Stimulated activated CD4-positive, alpha-beta T cell treated with anti-CD3 and anti-CD28 coated beads, Interleukin-15, amount 100 ng/mL, for 48 hours (primary cell): Measurements from ENCODE around the gene E2F4.
A peak's percentile ranks its signal among the peaks of the same experiment; 100 is the strongest.

Experiments used
- DNase-seq, 2 donors: peaks; one replicate each; pipeline ENCODE4 v3.0.0-alpha.2; 2020; ENCODE audit warnings: low read depth in 2 of 2

The E2F4 gene

GRCh38 chr16:67208154-67208896, 16.4 kb downstream of the E2F4 start:
- no peak for DNase-seq

GRCh38 chr16:67209565-67209964, 17.6 kb downstream of the E2F4 start:
- no peak for DNase-seq

GRCh38 chr16:67210069-67210937, 18.3 kb downstream of the E2F4 start:
- no peak for DNase-seq

- DNase-seq = no peak
These were observed 19.7 kb downstream of the E2F4 start for GRCh38 chr16:67211674-67212073.

GRCh38 chr16:67212766-67213165, 20.8 kb downstream of the E2F4 start:
- DNase-seq = no peak

DNA sequence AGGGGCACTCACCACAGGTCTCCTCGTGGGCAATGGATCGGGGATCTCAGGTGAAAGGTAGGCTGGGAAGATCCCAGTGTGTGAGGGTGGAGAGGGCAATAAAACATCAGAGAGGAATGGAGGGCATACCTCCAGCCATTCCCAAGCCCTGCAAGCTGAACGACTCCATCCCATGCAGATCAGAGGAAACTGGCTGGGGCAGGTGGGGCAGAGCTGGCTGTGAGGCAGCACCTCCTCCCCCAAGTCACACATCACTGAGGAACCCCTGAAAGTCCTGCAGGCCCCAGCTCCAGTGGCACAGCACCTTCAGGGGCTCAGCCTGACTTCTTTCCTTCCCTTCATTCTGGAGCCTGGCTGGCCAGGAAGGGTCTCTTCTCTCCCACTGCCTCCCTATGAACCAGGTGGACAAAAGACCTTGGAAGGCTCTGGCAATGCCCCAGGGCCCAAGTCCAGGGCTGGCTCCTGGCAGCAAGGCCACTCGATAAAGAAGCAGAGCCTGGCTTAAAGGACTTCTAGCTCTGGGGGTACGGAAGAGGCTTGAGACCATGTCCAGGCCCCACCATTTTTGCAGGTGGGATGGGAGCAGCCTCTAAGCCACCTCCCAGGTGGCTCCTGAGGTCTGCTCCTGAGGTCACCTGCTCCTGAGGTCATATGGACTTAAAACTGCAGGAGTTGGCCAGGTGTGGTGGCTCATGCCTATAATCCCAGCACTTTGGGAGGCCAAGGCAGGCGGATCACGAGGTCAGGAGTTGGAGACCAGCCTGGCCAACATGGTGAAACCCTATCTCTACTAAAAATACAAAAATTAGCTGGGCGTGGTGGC, 21.5 kb downstream of the E2F4 start:
- no peak for DNase-seq

- DNase-seq = no peak
These were observed 23.8 kb downstream of the E2F4 start for GRCh38 chr16:67215706-67216105.

DNA sequence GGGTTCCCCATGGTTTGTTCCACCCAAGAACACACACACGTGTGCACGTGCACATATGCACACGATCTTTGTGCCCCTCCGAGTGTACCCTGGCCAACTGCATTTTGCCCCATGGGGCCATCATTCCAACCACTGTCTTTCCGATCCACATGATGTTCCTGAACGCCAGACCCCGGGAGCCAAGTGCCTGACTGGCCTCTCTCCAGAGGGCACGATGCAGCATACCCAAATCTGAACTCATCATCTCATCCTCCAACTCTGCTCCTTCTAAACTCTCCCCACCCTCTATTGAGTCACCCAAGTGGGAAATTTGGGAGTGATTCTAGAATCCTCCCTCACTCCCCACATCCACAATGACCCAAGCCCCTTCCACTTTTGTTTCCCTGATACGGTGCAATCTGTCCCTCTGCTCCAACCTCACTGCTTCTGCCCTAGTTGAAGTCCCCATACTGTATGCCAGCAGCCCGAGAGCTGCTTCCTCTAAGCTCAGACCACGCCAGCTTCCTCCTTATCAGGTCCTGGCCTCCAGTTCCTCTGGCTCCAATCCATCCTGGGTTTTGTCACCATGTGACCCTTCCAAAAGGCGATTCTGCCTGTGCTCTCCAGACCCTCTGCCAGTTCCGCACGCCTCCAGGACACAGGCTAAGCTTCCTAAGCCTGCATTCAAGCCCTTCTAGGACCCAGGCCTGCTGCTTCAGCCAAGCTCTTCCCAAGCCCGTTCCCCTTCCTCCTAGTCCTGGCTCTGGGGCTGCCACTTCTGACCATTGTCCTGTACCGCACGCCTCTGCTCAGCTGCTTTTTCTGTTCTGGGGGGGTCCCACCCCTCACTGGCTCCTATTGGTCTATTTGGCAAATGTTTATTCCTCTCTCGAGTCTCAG, 24.9 kb downstream of the E2F4 start:
- DNase-seq = no peak

GRCh38 chr16:67223992-67224391, 32.0 kb downstream of the E2F4 start:
- no peak for DNase-seq

DNA sequence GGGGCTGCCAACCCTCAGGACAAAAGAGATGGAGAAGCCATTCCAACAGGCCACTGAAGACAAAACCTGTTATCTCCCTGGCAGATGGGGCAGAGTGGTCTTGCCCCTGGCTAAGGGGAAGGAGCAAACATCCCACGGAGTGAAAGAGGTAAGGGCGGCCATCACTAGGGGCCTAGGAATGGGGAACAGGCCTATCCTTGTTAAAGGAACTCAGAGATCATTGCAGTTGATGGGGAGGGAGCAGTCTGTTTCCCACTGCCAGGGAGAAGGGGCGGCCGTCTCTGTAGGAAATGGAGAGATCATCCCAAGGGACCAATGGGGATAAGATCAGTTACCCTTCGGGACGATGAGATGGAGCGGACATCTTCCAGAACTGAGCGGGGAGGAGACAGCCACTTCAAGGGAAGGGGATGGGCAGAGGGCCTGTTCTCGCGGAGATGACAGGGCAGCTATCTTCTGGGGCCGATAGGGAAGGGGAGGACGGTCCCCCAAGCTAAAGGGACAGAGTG, 34.4 kb downstream of the E2F4 start:
- no peak for DNase-seq

GRCh38 chr16:67226804-67227566, 35.0 kb downstream of the E2F4 start, which contains the start of gene TMEM208:
Gene TMEM208 (plus strand): TSS chr16:67227130. CDS start chr16:67227219, 89 bp downstream.
- DNase-seq = peak; percentile 97 to 99

GRCh38 chr16:67227567-67227921, 35.6 kb downstream of the E2F4 start:
- DNase-seq = no peak

- DNase-seq = no peak
These were observed 36.3 kb downstream of the E2F4 start for GRCh38 chr16:67228034-67228785.

GRCh38 chr16:67228905-67229304, 37.0 kb downstream of the E2F4 start:
- no peak for DNase-seq

- no peak for DNase-seq
These were observed 38.2 kb downstream of the E2F4 start for GRCh38 chr16:67229906-67230808.

- DNase-seq = no peak
These were observed 39.1 kb downstream of the E2F4 start for GRCh38 chr16:67230809-67231660.

GRCh38 chr16:67233596-67233995, 41.6 kb downstream of the E2F4 start:
- DNase-seq = no peak
